Colonic mucosa (tissue), 4 donors: ENCODE results near the gene MASP2. TPM values are rescaled to one million over a fixed set of nuclear protein-coding genes. Genes with fewer than 3 reads are reported as not detected.
A peak's percentile ranks its signal among the peaks of the same experiment; 100 is the strongest.
"Not testable (repeated sequence)": the region's sequence is repeated elsewhere in the genome, so short reads cannot be mapped to it uniquely, and the experiment has no call there.

Experiments
- DNase-seq: peaks from one replicate; pipeline ENCODE4 v3.0.0-alpha.2; 2020
- H3K27ac ChIP-seq: fragments of 200-600 bp; one replicate; pipeline ENCODE4 v1.8.0; 2021
- H3K27me3 ChIP-seq: fragments of 200-600 bp; one replicate; pipeline ENCODE4 v1.8.0; 2021
- H3K36me3 ChIP-seq: fragments of 200-600 bp; one replicate; pipeline ENCODE4 v1.8.0; 2021
- H3K4me1 ChIP-seq: fragments of 200-600 bp; one replicate; pipeline ENCODE4 v1.8.0; 2021; ENCODE audit warnings: mild to moderate bottlenecking
- H3K4me3 ChIP-seq: fragments of 200-600 bp; one replicate; pipeline ENCODE4 v1.8.0; 2021
- H3K9ac ChIP-seq, 2 donors: one replicate each; pipeline ENCODE4 v1.7.0; 2013; ENCODE audit warnings: control low read depth in 2 of 2, low read depth in 2 of 2, low read length in 2 of 2
- H3K9me3 ChIP-seq: fragments of 200-600 bp; one replicate; pipeline ENCODE4 v1.8.0; 2021
- CTCF ChIP-seq: fragments of 200-600 bp; IDR thresholded peaks from one replicate; pipeline ENCODE4 v1.8.0; 2022; ENCODE audit warnings: antibody characterized with exemption, mild to moderate bottlenecking
- intact Hi-C: fragments of 100-400 bp; cut with DNase I; formaldehyde crosslinking; loops from one replicate; pipeline ENCODE4 v1.14.1; 2022
- total RNA-seq, 2 donors: library from RNA; stranded (reverse); fragmentation: NEBNext Ultra II Directional in 1 of 2; extraction: Animal tissue kit (Norgen Biotek cat#: 25700) in 1 of 2; gene quantifications; one replicate each; pipeline ENCODE4 v1.2.1, GENCODE V29; 2021
- donor health status: healthy.
- donor health status: DM: no; HTN: no; CAD: no.
- donor health status: DM: no; HTN: no; CAD: no.

MASP2 gene
- total RNA-seq, 2 donors from 2014 or later, result 0.32 TPM; not detected in 1

GRCh38 chr1:11024154-11024873, 22.7 kb downstream of the MASP2 start:
- intact Hi-C loops, result no loop called here
- Histone ChIP-seq H3K36me3 (peaks cover 16% of the 10 kb centered on the region), H3K9ac (no peak overlapping the region), H3K4me1 (no peaks in the 10 kb centered on the region), H3K27ac (no peak overlapping the region), H3K9me3 (no peaks in the 10 kb centered on the region), H3K4me3 (no peak overlapping the region), H3K27me3 (no peaks in the 10 kb centered on the region)
- TF ChIP-seq CTCF, result no peak
- DNase-seq, result no peak

- TF ChIP-seq CTCF, result no peak
- no peak overlapping the region for H3K27ac ChIP-seq
- H3K4me3 ChIP-seq, result no peak overlapping the region
- intact Hi-C loops, result no loop called here
- no peak overlapping the region for H3K9ac ChIP-seq
- DNase-seq, result no peak
- H3K27me3 ChIP-seq, result no peaks in the 10 kb centered on the region
- no peaks in the 10 kb centered on the region for H3K4me1 ChIP-seq
- peaks cover 16% of the 10 kb centered on the region for H3K36me3 ChIP-seq
- no peaks in the 10 kb centered on the region for H3K9me3 ChIP-seq
These were observed 23.8 kb downstream of the MASP2 start for GRCh38 chr1:11023201-11023600.

- H3K27me3 ChIP-seq, result no peaks in the 10 kb centered on the region
- H3K9me3 ChIP-seq, result no peaks in the 10 kb centered on the region
- no peak overlapping the region for H3K27ac ChIP-seq
- no peak overlapping the region for H3K9ac ChIP-seq
- no peak overlapping the region for H3K4me3 ChIP-seq
- peaks cover 22% of the 10 kb centered on the region for H3K36me3 ChIP-seq
- no peak for TF ChIP-seq CTCF
- intact Hi-C loops, result no loop called here
- no peak for DNase-seq
- no peaks in the 10 kb centered on the region for H3K4me1 ChIP-seq
These were observed 27.1 kb downstream of the MASP2 start for GRCh38 chr1:11019971-11020370.

- H3K4me1 ChIP-seq, intact Hi-C loops, H3K9ac ChIP-seq, H3K9me3 ChIP-seq, DNase-seq, H3K27me3 ChIP-seq, H3K27ac ChIP-seq, H3K4me3 ChIP-seq: not testable (repeated sequence)
- H3K36me3 ChIP-seq, result peaks cover 28% of the 10 kb centered on the region
These were observed 27.7 kb downstream of the MASP2 start for GRCh38 chr1:11019358-11019757.

GRCh38 chr1:11013160-11013531, 33.9 kb downstream of the MASP2 start:
- DNase-seq, result no peak
- Histone ChIP-seq H3K4me3 (peak overlapping the region; percentile 100), H3K9ac (peak overlapping the region; percentile 86 to 99), H3K27ac (peak overlapping the region; percentile 98), H3K27me3 (no peaks in the 10 kb centered on the region), H3K4me1 (peaks cover 14% of the 10 kb centered on the region), H3K9me3 (no peaks in the 10 kb centered on the region), H3K36me3 (peaks cover 18% of the 10 kb centered on the region)
- TF ChIP-seq CTCF, result no peak
- intact Hi-C loops, result no loop called here

GRCh38 chr1:11012260-11013159, 34.5 kb downstream of the MASP2 start, which contains the start of gene TARDBP:
Gene TARDBP, plus strand, starts transcription at chr1:11012654. Its CDS starts 1,074 bp downstream, at chr1:11013728.
- H3K36me3 ChIP-seq, result peaks cover 17% of the 10 kb centered on the region
- no peak for TF ChIP-seq CTCF
- peak within 1 kb of the TSS; percentile 100 for H3K4me3 ChIP-seq
- H3K9ac ChIP-seq, result peak within 1 kb of the TSS; percentile 86 to 99
- peak within 1 kb of the TSS; percentile 98 for H3K27ac ChIP-seq
- peak; percentile 90 for DNase-seq
- peaks cover 14% of the 10 kb centered on the region for H3K4me1 ChIP-seq
- intact Hi-C loops, result no loop called here
- H3K9me3 ChIP-seq, result no peaks in the 10 kb centered on the region
- H3K27me3 ChIP-seq, result no peaks in the 10 kb centered on the region
